ENCODE data around the gene RBCK1.
"Not testable (repeated sequence)": the region's sequence is repeated elsewhere in the genome, so short reads cannot be mapped to it uniquely, and the experiment has no call there.

The RBCK1 gene

GRCh38 chr20:407953-408842 lies at the start of gene RBCK1:
Gene RBCK1 (plus strand): TSS chr20:408299. CDS start chr20:408758, 459 bp downstream.
- DNase-seq, result peak; percentile 64

- no peak for DNase-seq
Observed at GRCh38 chr20:358891-359555, 49.1 kb upstream of the RBCK1 start.

- no peak for DNase-seq
Observed at GRCh38 chr20:361561-361960, 46.5 kb upstream of the RBCK1 start.

GRCh38 chr20:362271-363254 lies 45.5 kb upstream of the RBCK1 start:
- peak; percentile 97 for DNase-seq

- DNase-seq, result no peak
Observed at GRCh38 chr20:363319-364078, 44.6 kb upstream of the RBCK1 start.

- no peak for DNase-seq
Observed at GRCh38 chr20:364905-365794, 42.9 kb upstream of the RBCK1 start.

- no peak for DNase-seq
Observed at GRCh38 chr20:366041-366718, 41.9 kb upstream of the RBCK1 start.

- DNase-seq, result no peak
Observed at GRCh38 chr20:366719-367485, 41.2 kb upstream of the RBCK1 start.

GRCh38 chr20:367486-367887 lies 40.6 kb upstream of the RBCK1 start:
- DNase-seq, result no peak

GRCh38 chr20:368915-369314 lies 39.2 kb upstream of the RBCK1 start:
- no peak for DNase-seq

- peak; percentile 27 for DNase-seq
Observed at GRCh38 chr20:370151-370600, 37.9 kb upstream of the RBCK1 start.

- DNase-seq, result no peak
Observed at GRCh38 chr20:370977-371754, 36.9 kb upstream of the RBCK1 start.

GRCh38 chr20:371755-372542 lies 36.1 kb upstream of the RBCK1 start:
- DNase-seq, result peak; percentile 32

- not testable (repeated sequence) for DNase-seq
Observed at GRCh38 chr20:372543-373082, 35.5 kb upstream of the RBCK1 start.

- DNase-seq, result no peak
Observed at GRCh38 chr20:373171-373890, 34.8 kb upstream of the RBCK1 start.

GRCh38 chr20:375265-375889 lies 32.7 kb upstream of the RBCK1 start:
- DNase-seq, result no peak
